GM08714 (cell line): Measurements from ENCODE around the gene TBX6.
A peak's percentile ranks its signal among the peaks of the same experiment; 100 is the strongest.

ENCODE experiments used
- H3K4me3 ChIP-seq: fragments of 200-500 bp; sonication (Bioruptor generic); 2 replicates; pipeline ENCODE4 v1.5.1; 2014; ENCODE audit warnings: mild to moderate bottlenecking, low read length, inconsistent platforms
- ZNF274 ChIP-seq: IDR thresholded peaks from 2 replicates; pipeline ENCODE4 v1.6.1; 2012; ENCODE audit warnings: mild to moderate bottlenecking, low read depth, low read length

TBX6 gene

DNA sequence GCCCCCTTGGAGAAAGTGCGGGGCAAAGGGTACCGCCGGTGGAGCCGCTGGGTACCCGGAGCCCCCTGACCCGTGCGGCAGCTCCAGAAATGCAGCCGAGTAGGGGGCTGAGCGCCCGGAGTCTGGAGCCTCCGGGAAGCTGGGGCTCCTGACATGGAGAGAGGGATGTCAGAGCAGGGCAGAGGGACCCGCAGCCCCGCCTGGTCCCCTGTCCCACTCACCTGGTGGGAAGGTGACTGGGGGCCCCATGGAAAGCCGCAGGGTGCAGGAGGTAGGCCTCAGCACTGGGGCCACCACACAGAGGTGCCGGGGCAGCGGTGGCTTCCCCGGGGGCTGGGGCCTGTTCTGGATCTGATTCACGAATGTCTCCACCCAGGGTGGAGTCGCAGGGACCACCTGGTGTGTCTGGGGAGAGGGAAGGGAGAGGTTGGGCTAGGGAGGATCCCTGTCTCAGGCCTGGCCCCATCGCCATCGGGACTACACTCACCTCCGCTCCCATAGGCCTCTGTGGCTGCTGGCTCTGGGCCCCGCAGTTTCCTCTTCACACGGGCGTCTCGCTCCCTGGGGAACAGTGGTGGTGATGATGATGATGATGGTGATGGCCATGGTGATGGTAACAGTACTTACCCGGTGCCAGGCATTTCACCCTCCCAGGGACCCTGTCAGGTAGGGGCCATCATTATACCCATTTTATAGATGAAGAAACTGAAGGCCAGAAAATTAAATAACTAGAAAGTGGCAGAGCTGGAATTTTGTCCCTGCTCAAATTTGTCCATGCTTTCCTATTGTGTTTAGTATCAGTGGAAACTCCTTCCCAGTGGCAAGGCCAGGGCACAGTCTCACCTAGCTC, 5.2 kb downstream of the TBX6 start:
- TF ChIP-seq ZNF274 = no peak
- no peak overlapping the region for H3K4me3 ChIP-seq

DNA sequence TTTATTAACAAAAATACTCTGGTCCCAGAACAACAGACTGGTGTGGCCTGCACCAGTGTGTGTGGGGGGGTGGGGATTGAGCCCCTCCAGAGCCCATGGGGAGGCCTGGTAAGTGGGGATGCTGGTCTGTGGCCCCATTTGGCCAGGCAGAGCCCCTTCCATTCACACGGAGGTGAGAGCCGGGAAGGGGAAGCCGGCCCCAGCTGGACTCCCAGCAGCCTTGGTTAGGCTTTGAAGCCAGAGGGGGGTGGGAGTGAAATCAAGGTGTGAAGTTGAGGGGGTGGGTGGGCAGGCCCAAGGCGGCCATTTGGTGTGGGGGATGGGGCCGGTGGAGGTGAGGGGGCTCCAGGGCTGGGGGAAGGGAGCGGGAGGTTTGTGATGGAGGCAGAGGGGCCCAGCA, 5.9 kb downstream of the TBX6 start:
- no peak for TF ChIP-seq ZNF274

GRCh38 chr16:30085247-30085646, 6.5 kb downstream of the TBX6 start:
- no peak for TF ChIP-seq ZNF274

More for the DNA sequence above, 5.9 kb downstream of the TBX6 start:
- H3K4me3 ChIP-seq = no peak overlapping the region

DNA sequence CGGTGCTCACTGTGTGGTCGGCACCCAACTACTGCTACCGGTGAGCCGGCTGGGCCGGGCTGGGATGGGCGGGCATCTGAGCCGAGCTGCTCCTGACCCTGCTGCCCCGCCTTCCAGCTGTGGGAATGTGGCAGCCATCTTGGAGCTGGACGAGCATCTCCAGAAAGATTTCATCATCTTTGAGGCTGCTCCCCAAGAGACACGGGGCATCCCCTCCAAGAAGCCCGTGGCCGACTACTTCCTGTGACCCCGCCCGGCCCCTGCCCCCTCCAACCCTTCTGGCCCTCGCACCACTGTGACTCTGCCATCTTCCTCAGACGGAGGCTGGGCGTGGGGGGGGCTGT, 6.9 kb downstream of the TBX6 start:
- no peak overlapping the region for H3K4me3 ChIP-seq
- no peak for TF ChIP-seq ZNF274

More at GRCh38 chr16:30085247-30085646, 6.5 kb downstream of the TBX6 start:
- no peak overlapping the region for H3K4me3 ChIP-seq

- TF ChIP-seq ZNF274 = no peak
- H3K4me3 ChIP-seq = no peak overlapping the region
Measured at GRCh38 chr16:30084096-30084815, 7.5 kb downstream of the TBX6 start.

- no peak for TF ChIP-seq ZNF274
Measured at GRCh38 chr16:30083216-30084055, 8.3 kb downstream of the TBX6 start.

GRCh38 chr16:30082545-30083090, 9.1 kb downstream of the TBX6 start:
- H3K4me3 ChIP-seq = no peak overlapping the region
- no peak for TF ChIP-seq ZNF274

More at GRCh38 chr16:30083216-30084055, 8.3 kb downstream of the TBX6 start:
- H3K4me3 ChIP-seq = no peak overlapping the region

DNA sequence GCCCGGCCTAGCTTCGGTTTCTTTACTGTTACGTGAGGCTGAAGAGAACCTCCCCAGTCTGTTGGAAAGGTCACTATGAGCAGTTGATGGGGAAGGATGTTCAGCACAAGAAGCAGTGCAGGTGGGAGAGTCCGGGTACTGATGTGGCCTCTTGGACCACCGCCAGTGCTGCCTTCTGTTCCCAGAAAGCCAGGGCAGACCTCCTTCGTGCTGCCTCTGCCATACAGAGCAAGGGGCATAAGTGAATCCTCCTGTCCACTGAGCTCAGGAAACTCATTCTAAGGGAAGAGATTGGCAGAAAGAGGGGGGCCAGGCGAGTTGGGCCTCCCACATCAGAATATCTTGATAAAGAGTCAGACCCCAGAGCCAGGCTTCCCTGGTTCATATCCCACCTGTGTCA, 12.2 kb downstream of the TBX6 start:
- no peak overlapping the region for H3K4me3 ChIP-seq
- no peak for TF ChIP-seq ZNF274

GRCh38 chr16:30078744-30079143, 13.0 kb downstream of the TBX6 start:
- H3K4me3 ChIP-seq = no peak overlapping the region
- TF ChIP-seq ZNF274 = no peak

- no peak for TF ChIP-seq ZNF274
- no peak overlapping the region for H3K4me3 ChIP-seq
Measured at GRCh38 chr16:30077656-30078055, 14.1 kb downstream of the TBX6 start.

DNA sequence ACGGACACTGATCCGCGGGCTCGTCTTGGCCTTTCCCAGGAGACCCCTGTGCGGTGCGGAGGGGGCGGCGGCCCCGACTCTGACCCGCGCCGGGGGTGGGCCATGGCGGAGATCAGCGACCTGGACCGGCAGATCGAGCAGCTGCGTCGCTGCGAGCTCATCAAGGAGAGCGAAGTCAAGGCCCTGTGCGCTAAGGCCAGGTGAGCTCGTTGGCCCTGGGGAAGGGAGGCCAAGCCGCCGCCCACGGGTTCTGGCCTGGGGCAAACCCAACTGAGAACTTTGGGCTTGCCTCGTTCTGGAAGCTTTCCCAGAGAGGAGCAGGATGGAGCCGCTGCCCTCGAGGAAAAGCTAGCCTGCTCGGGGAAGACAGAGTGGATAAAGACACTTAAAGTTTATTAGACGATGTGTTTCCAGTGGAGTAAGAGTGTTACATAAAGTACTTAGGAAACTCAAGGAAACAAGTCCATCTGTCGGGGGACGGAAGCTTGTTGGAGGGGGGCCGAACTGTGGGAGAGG, 15.4 kb downstream of the TBX6 start:
- TF ChIP-seq ZNF274 = no peak
- H3K4me3 ChIP-seq = peak overlapping the region; percentile 80

GRCh38 chr16:30075503-30076275, 16.0 kb downstream of the TBX6 start, which contains the start of gene PPP4C:
TSS of gene PPP4C (plus strand) at chr16:30075994. CDS start at chr16:30076378, 384 bp downstream.
- peak within 1 kb of the TSS; percentile 80 for H3K4me3 ChIP-seq
- no peak for TF ChIP-seq ZNF274

DNA sequence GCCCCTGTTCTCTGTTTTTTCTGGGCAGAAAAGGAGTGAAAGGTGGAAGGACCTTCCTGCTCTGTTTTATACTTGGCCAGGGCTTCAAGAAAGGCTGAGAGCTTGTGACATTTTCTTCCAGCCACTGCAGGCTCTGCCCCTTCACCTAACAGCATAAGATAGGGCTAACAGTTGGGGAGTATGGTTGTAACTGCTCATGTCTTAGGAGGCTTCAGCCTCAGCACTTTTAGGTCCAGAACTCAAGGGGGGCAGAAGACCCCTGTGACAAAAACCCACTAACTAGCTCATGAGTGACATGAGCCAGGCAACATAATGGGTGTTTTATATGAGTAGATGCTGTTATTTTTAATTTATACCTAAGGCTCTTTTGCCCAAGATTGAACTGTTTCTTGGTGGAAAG, 21.2 kb downstream of the TBX6 start:
- no peak overlapping the region for H3K4me3 ChIP-seq
- no peak for TF ChIP-seq ZNF274
